CD14-positive monocyte (primary cell): ENCODE results near the gene MEX3D. TPM values are rescaled to one million over a fixed set of nuclear protein-coding genes. Genes with fewer than 3 reads are reported as not detected.

Experiments used
- DNase-seq, 3 donors: peaks; one replicate each; pipeline ENCODE4 v3.0.0-alpha.2; 2011 to 2022
- H2AFZ ChIP-seq: 2 replicates; pipeline ENCODE4 v1.6.0; 2012; ENCODE audit warnings: mild to moderate bottlenecking, low read depth, low read length, inconsistent platforms; ENCODE audit not compliant: insufficient read depth, poor library complexity, severe bottlenecking
- H3K27ac ChIP-seq, 2 donors: 1 replicate in 1 of 2; 2 replicates in 1 of 2; pipeline ENCODE4 v1.5.1; 2012 to 2013; ENCODE audit warnings: low read length in 2 of 2, control low read depth in 1 of 2, inconsistent platforms in 1 of 2, low read depth in 1 of 2, mild to moderate bottlenecking in 1 of 2
- H3K27me3 ChIP-seq, 2 donors: one replicate each; pipeline versions ENCODE4 v1.6.0 to v1.6.1; 2011 to 2013; ENCODE audit warnings: low read length in 2 of 2; ENCODE audit not compliant: control insufficient read depth in 2 of 2, insufficient read depth in 2 of 2
- H3K36me3 ChIP-seq, 2 donors: replicated peaks in 1 of 2; 1 replicate in 1 of 2; 2 replicates in 1 of 2; pipeline versions ENCODE4 v1.5.1 to v1.6.1; 2012 to 2013; ENCODE audit warnings: low read length in 2 of 2, control low read depth in 1 of 2, inconsistent platforms in 1 of 2, mild to moderate bottlenecking in 1 of 2; ENCODE audit not compliant: insufficient read depth in 2 of 2, control insufficient read depth in 1 of 2
- H3K4me1 ChIP-seq, 2 donors: 1 replicate in 1 of 2; 2 replicates in 1 of 2; pipeline versions ENCODE4 v1.5.1 to v1.6.1; 2012 to 2013; ENCODE audit warnings: low read length in 2 of 2, control low read depth in 1 of 2, inconsistent platforms in 1 of 2, mild to moderate bottlenecking in 1 of 2, moderate library complexity in 1 of 2; ENCODE audit not compliant: insufficient read depth in 2 of 2, control insufficient read depth in 1 of 2
- H3K4me2 ChIP-seq: replicated peaks from 2 replicates; pipeline ENCODE3; 2012; ENCODE audit warnings: low read length, moderate library complexity, mild to moderate bottlenecking; ENCODE audit not compliant: poor library complexity, severe bottlenecking; ENCODE audit errors: extremely low read depth
- H3K4me3 ChIP-seq, 3 experiments: fragments of 200-600 bp in 1 of 3; sonication (generic) in 1 of 3; replicated peaks in 1 of 3; 1 replicate in 2 of 3; 2 replicates in 1 of 3; pipeline ENCODE4 v1.5.1; 2011 to 2013; ENCODE audit warnings: low read length in 3 of 3, mild to moderate bottlenecking in 3 of 3, control low read depth in 2 of 3, low read depth in 2 of 3, inconsistent platforms in 1 of 3, moderate library complexity in 1 of 3
- H3K79me2 ChIP-seq: 2 replicates; pipeline ENCODE4 v1.6.0; 2012; ENCODE audit warnings: mild to moderate bottlenecking, control low read depth, inconsistent platforms, low read length, moderate library complexity; ENCODE audit not compliant: insufficient read depth
- H3K9ac ChIP-seq: 2 replicates; pipeline ENCODE4 v1.6.0; 2017; ENCODE audit warnings: low read length, mild to moderate bottlenecking; ENCODE audit not compliant: insufficient read depth, poor library complexity, severe bottlenecking
- H3K9me3 ChIP-seq, 2 donors: replicated peaks in 1 of 2; 1 replicate in 1 of 2; 2 replicates in 1 of 2; pipeline versions ENCODE4 v1.5.1 to v1.6.1; 2012 to 2013; ENCODE audit warnings: low read length in 2 of 2, control low read depth in 1 of 2; ENCODE audit not compliant: control insufficient read depth in 1 of 2, insufficient read depth in 1 of 2
- H4K20me1 ChIP-seq: 2 replicates; pipeline ENCODE4 v1.6.0; 2012; ENCODE audit warnings: mild to moderate bottlenecking, low read length, control low read depth, moderate library complexity; ENCODE audit not compliant: insufficient read depth
- H3K27ac Mint-ChIP-seq, 7 donors: one replicate each; pipeline ENCODE4 v1.8.0; 2020; ENCODE audit warnings: mild to moderate bottlenecking in 7 of 7, mixed read lengths in 7 of 7, moderate library complexity in 6 of 7, inconsistent platforms in 2 of 7
- H3K27me3 Mint-ChIP-seq, 3 donors: one replicate each; pipeline ENCODE4 v1.8.0; 2021 to 2022; ENCODE audit warnings: low read depth in 3 of 3, mild to moderate bottlenecking in 3 of 3, mixed read lengths in 3 of 3, moderate library complexity in 3 of 3, inconsistent platforms in 1 of 3
- H3K36me3 Mint-ChIP-seq, 2 donors: one replicate each; pipeline ENCODE4 v1.8.0; 2020; ENCODE audit warnings: mixed read lengths in 2 of 2, inconsistent platforms in 1 of 2, mild to moderate bottlenecking in 1 of 2
- H3K4me1 Mint-ChIP-seq: one replicate; pipeline ENCODE4 v1.8.0; 2020; ENCODE audit warnings: mild to moderate bottlenecking, mixed read lengths
- H3K4me3 Mint-ChIP-seq, 2 donors: one replicate each; pipeline ENCODE4 v1.8.0; 2020; ENCODE audit warnings: mild to moderate bottlenecking in 2 of 2, mixed read lengths in 2 of 2, moderate library complexity in 1 of 2
- H3K9me3 Mint-ChIP-seq, 7 donors: one replicate each; pipeline ENCODE4 v1.8.0; 2020 to 2022; ENCODE audit warnings: mixed read lengths in 7 of 7, mild to moderate bottlenecking in 6 of 7, moderate library complexity in 6 of 7, inconsistent platforms in 2 of 7
- CTCF ChIP-seq: fragments of 200-600 bp; IDR thresholded peaks from one replicate; pipeline ENCODE4 v1.8.0; 2022; ENCODE audit warnings: antibody characterized with exemption, mild to moderate bottlenecking
- WGBS: methylation state at CpG from one replicate; pipeline ENCODE4 v1.1.5; 2013; ENCODE audit warnings: missing lambda C conversion rate; ENCODE audit not compliant: insufficient coverage; 5-methylcytosine and 5-hydroxymethylcytosine counted together
- intact Hi-C, 2 donors: fragments of 100-400 bp; cut with micrococcal nuclease; formaldehyde crosslinking; loops; one replicate each; pipeline versions ENCODE4 v1.15.0 to v1.15.1; 2023
- polyA plus RNA-seq, 3 donors: library from polyadenylated mRNA; depleted of rRNA in 1 of 3; unstranded in 2 of 3; stranded (reverse) in 1 of 3; fragments of 300-500 nt in 2 of 3; fragments of >200 nt in 1 of 3; fragmentation: Illumina TruSeq in 2 of 3; gene quantifications; 1 replicate in 2 of 3; 2 replicates in 1 of 3; pipeline ENCODE4 v1.2.3, GENCODE V29; 2012 to 2021

The MEX3D gene
- polyA plus RNA-seq, 3 donors: 0.08 to 1.0 (median 0.10) TPM

GRCh38 chr19:1613808-1614570 is 45.9 kb upstream of the MEX3D start:
- WGBS: 98% methylated on average over 28 of the region's 32 CpGs
- H3K4me1 Mint-ChIP-seq: peaks cover 10% of the 10 kb centered on the region
- no peak for DNase-seq
- H2AFZ ChIP-seq: no peak overlapping the region
- H3K36me3 ChIP-seq: peaks cover 53 to 55% of the 10 kb centered on the region in 2 donors
- no peak overlapping the region for H3K9ac ChIP-seq
- intact Hi-C loops: no loop called here
- peaks cover 9 to 11% of the 10 kb centered on the region in 2 donors for H3K4me1 ChIP-seq
- no peaks in the 10 kb centered on the region for H3K79me2 ChIP-seq
- H4K20me1 ChIP-seq: no peaks in the 10 kb centered on the region
- peaks cover 0 to 6% (median 5%) of the 10 kb centered on the region in 3 donors for H3K27me3 Mint-ChIP-seq
- no peak overlapping the region for H3K4me3 ChIP-seq
- no peak overlapping the region for H3K27ac Mint-ChIP-seq
- no peak overlapping the region for H3K27ac ChIP-seq
- H3K9me3 ChIP-seq: no peaks in the 10 kb centered on the region
- TF ChIP-seq CTCF: no peak
- peaks cover 0 to under 1% of the 10 kb centered on the region in 2 donors for H3K27me3 ChIP-seq
- no peak overlapping the region for H3K4me2 ChIP-seq
- no peaks in the 10 kb centered on the region for H3K9me3 Mint-ChIP-seq
- H3K4me3 Mint-ChIP-seq: no peak overlapping the region
- H3K36me3 Mint-ChIP-seq: peaks cover 44 to 83% of the 10 kb centered on the region in 2 donors

GRCh38 chr19:1613146-1613545 is 45.0 kb upstream of the MEX3D start:
- H3K36me3 ChIP-seq: peaks cover 48 to 50% of the 10 kb centered on the region in 2 donors

More at GRCh38 chr19:1613146-1613545, 45.0 kb upstream of the MEX3D start:
- no peak for TF ChIP-seq CTCF
- no peak overlapping the region for H3K27ac ChIP-seq
- Mint-ChIP-seq H3K27ac (peak overlapping the region in 1 of 7 donors; percentile 14), H3K27me3 (peaks cover 2 to 13% (median 6%) of the 10 kb centered on the region in 3 donors), H3K4me1 (peaks cover 17% of the 10 kb centered on the region), H3K9me3 (no peaks in the 10 kb centered on the region), H3K4me3 (no peak overlapping the region), H3K36me3 (peaks cover 39 to 75% of the 10 kb centered on the region in 2 donors)
- H3K4me2 ChIP-seq: no peak overlapping the region
- no peaks in the 10 kb centered on the region for H4K20me1 ChIP-seq
- no peaks in the 10 kb centered on the region for H3K9me3 ChIP-seq
- H3K9ac ChIP-seq: no peak overlapping the region
- no peaks in the 10 kb centered on the region for H3K79me2 ChIP-seq
- intact Hi-C loops: no loop called here
- DNase-seq: no peak
- peaks cover 0 to 6% of the 10 kb centered on the region in 2 donors for H3K27me3 ChIP-seq
- no peak overlapping the region for H2AFZ ChIP-seq
- 100% methylated on average over 7 of the region's 9 CpGs for WGBS
- H3K4me1 ChIP-seq: peaks cover 15 to 17% of the 10 kb centered on the region in 2 donors
- no peak overlapping the region for H3K4me3 ChIP-seq
